Measurements from ENCODE around the gene SERINC5.

DNA sequence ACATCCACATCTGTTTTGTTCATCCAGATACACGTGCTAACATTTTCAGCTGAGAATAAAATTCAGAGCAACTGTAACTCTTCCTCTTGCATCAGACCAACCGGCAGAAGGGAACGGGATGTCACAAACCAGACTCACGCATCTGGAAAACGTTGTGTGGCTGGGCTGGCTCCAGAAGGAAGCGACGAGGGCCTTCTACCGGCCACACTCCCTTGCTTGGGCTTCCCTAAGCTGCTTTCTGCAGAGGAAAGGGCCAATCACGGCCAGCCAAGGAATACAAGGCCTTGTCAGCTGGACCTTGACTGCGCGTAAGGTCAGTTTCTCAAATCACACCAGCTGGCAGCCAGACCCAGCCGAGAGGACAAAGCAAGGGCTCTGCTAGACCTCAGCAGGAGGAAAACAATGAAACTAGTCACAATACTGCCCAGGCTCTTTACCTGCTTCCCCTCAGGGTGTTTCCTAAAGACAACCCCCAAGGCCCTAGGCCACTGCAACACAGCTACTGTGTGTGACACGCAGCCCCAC lies 114.6 kb downstream of the SERINC5 start:
- TF ChIP-seq, protein P1, sequence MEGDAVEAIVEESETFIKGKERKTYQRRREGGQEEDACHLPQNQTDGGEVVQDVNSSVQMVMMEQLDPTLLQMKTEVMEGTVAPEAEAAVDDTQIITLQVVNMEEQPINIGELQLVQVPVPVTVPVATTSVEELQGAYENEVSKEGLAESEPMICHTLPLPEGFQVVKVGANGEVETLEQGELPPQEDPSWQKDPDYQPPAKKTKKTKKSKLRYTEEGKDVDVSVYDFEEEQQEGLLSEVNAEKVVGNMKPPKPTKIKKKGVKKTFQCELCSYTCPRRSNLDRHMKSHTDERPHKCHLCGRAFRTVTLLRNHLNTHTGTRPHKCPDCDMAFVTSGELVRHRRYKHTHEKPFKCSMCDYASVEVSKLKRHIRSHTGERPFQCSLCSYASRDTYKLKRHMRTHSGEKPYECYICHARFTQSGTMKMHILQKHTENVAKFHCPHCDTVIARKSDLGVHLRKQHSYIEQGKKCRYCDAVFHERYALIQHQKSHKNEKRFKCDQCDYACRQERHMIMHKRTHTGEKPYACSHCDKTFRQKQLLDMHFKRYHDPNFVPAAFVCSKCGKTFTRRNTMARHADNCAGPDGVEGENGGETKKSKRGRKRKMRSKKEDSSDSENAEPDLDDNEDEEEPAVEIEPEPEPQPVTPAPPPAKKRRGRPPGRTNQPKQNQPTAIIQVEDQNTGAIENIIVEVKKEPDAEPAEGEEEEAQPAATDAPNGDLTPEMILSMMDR (conservative IDR thresholded peaks at IDR 0.05; ENCODE audit: low read length): no peak
- TF ChIP-seq EZH2phosphoT487 (IDR thresholded peaks at IDR 0.05; ENCODE audit: borderline replicate concordance): no peak
